HepG2 (cell line): Measurements from ENCODE around the gene CD7. TPM values are rescaled to one million over a fixed set of nuclear protein-coding genes. Genes with fewer than 3 reads are reported as not detected.

Source experiments
- CEBPG ChIP-seq: IDR thresholded peaks from 2 replicates; pipeline ENCODE4 v1.6.1; 2016
- FOXA1 ChIP-seq, 2 experiments: fragments of 450-650 bp in 1 of 2; sonication (generic) in 1 of 2; formaldehyde crosslinking in 1 of 2; IDR thresholded peaks; 2 replicates each; pipeline versions ENCODE4 v1.4.0 to v1.6.1; 2016 to 2020; ENCODE audit warnings: missing genetic modification reagents in 1 of 2
- GATAD1 ChIP-seq: IDR thresholded peaks from 2 replicates; pipeline ENCODE4 v1.6.1; 2016; ENCODE audit warnings: missing genetic modification reagents, missing compliant biosample characterization
- GATAD2A ChIP-seq: IDR thresholded peaks from 2 replicates; pipeline ENCODE4 v1.6.1; 2016
- IKZF4 ChIP-seq: sonication (generic); formaldehyde crosslinking; IDR thresholded peaks from 2 replicates; pipeline ENCODE4 v1.5.1; 2020; ENCODE audit warnings: borderline replicate concordance, mild to moderate bottlenecking, low read depth, missing genetic modification reagents; ENCODE audit errors: not compliant biosample characterization
- TCF7L2 ChIP-seq: IDR thresholded peaks from 2 replicates; pipeline ENCODE4 v1.6.1; 2011; ENCODE audit warnings: mild to moderate bottlenecking, low read depth, low read length, moderate library complexity
- ZNF772 ChIP-seq: sonication (generic); formaldehyde crosslinking; IDR thresholded peaks from 2 replicates; pipeline ENCODE4 v1.5.0; 2020; ENCODE audit warnings: mild to moderate bottlenecking, missing genetic modification reagents
- ZNF878 ChIP-seq: sonication (generic); formaldehyde crosslinking; IDR thresholded peaks from 2 replicates; pipeline ENCODE4 v1.8.1; 2023; ENCODE audit warnings: mild to moderate bottlenecking, missing genetic modification reagents, moderate library complexity
- ZZZ3 ChIP-seq: sonication (generic); formaldehyde crosslinking; IDR thresholded peaks from 2 replicates; pipeline ENCODE4 v1.4.0; 2020; ENCODE audit warnings: missing genetic modification reagents, mild to moderate bottlenecking, borderline replicate concordance
- polyA plus RNA-seq, 8 experiments: library from polyadenylated mRNA; depleted of rRNA in 3 of 8; stranded (reverse) in 7 of 8; unstranded in 1 of 8; fragments of >200 nt; fragmentation: Illumina TruSeq in 4 of 8; extraction: Trizol in 4 of 8; gene quantifications; 2 replicates each; pipeline versions ENCODE4 v1.2.1 to v1.2.3, GENCODE V29; 2011 to 2016; ENCODE audit warnings: low read depth in 4 of 8, missing spikeins in 1 of 8, mixed read lengths in 1 of 8; ENCODE audit not compliant: insufficient read depth in 1 of 8
- total RNA-seq, 5 experiments: library from RNA; depleted of rRNA; stranded (reverse); fragments of >200 nt; fragmentation: Illumina TruSeq; extraction: Trizol; gene quantifications; 2 replicates each; pipeline ENCODE4 v1.2.3, GENCODE V29; 2016; ENCODE audit warnings: low read depth in 1 of 5
- TF ChIP-seq, protein P1 (sequence below): sonication (generic); formaldehyde crosslinking; IDR thresholded peaks from 2 replicates; pipeline ENCODE4 v1.4.0; 2020; ENCODE audit warnings: missing genetic modification reagents, borderline replicate concordance
- TF ChIP-seq, protein P2 (sequence below): sonication (generic); formaldehyde crosslinking; IDR thresholded peaks from 2 replicates; pipeline ENCODE4 v1.4.0; 2020; ENCODE audit warnings: missing genetic modification reagents
- TF ChIP-seq, protein P3 (sequence below): sonication (generic); formaldehyde crosslinking; IDR thresholded peaks from 2 replicates; pipeline ENCODE4 v1.5.0; 2020; ENCODE audit warnings: missing genetic modification reagents, mild to moderate bottlenecking, borderline replicate concordance

Gene CD7
- total and polyA plus RNA-seq, 2 of the 13 experiments (the other 11 are each of a cell fraction or from before 2014, with no cell fraction given) = 67.6 to 76.4 TPM

DNA sequence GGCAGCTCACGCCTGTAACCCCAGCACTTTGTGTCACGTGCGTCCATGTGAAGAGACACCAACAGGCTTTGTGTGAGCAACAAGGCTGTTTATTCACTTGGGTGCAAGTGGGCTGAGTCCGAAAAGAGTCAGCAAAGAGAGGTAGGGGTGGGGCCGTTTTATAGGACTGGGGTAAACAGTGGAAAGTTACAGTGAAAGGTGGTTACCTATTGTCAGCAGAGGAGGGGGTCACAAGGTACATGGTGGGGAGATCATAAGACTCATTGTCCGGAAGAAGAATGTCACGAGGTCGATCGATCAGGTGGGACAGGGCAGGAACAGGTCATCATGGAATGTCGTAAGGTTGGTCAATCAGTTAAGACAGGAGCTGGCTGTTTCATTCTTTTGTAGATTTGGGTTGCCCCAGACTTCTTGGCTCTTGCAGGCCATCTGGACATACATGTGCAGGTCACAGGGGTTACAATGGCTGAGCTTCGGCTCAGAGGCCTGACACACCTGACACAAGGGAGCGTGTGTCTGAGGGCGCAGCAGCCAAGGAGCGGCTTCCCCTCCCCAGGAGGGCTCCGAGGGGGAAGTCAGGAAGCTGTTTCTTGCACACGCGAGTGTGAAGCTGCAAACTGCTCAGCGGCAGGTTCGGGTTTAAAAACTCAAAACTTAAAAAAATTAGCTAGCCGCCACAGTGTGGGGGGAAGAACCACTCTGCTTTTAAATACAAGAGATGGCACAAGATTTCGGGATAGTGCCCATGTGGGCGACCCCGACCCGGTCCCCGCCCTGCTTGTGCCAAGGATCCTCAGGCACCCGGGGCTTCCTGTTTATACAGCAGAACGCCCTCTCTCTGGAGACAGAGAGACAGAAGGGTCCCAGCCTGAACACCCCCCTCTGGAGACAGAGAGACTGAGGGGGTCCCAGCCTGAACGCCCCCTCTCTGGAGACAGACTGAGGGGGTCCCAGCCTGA is 29.2 kb upstream of the CD7 start (continued):
- TF ChIP-seq, protein P1, sequence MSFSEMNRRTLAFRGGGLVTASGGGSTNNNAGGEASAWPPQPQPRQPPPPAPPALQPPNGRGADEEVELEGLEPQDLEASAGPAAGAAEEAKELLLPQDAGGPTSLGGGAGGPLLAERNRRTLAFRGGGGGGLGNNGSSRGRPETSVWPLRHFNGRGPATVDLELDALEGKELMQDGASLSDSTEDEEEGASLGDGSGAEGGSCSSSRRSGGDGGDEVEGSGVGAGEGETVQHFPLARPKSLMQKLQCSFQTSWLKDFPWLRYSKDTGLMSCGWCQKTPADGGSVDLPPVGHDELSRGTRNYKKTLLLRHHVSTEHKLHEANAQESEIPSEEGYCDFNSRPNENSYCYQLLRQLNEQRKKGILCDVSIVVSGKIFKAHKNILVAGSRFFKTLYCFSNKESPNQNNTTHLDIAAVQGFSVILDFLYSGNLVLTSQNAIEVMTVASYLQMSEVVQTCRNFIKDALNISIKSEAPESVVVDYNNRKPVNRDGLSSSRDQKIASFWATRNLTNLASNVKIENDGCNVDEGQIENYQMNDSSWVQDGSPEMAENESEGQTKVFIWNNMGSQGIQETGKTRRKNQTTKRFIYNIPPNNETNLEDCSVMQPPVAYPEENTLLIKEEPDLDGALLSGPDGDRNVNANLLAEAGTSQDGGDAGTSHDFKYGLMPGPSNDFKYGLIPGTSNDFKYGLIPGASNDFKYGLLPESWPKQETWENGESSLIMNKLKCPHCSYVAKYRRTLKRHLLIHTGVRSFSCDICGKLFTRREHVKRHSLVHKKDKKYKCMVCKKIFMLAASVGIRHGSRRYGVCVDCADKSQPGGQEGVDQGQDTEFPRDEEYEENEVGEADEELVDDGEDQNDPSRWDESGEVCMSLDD = peak; percentile 78
- TF ChIP-seq ZNF878 (CRISPR knock-in tag) (peak; percentile 81), FOXA1 (IDR thresholded peaks at IDR 0.05) (peak; percentile 84), FOXA1 (CRISPR knock-in tag; IDR thresholded peaks at IDR 0.05) (peak; percentile 89), ZZZ3 (CRISPR knock-in tag) (peak; percentile 88; the same call in 1 of the 2 replicates), GATAD1 (CRISPR knock-in tag) (peak; percentile 87), IKZF4 (no peak), ZNF772 (CRISPR knock-in tag) (peak; percentile 66; the same call in 1 of the 2 replicates), TCF7L2 (no peak), GATAD2A (peak; percentile 100), CEBPG (CRISPR knock-in tag) (peak; percentile 93)
- TF ChIP-seq, protein P2, sequence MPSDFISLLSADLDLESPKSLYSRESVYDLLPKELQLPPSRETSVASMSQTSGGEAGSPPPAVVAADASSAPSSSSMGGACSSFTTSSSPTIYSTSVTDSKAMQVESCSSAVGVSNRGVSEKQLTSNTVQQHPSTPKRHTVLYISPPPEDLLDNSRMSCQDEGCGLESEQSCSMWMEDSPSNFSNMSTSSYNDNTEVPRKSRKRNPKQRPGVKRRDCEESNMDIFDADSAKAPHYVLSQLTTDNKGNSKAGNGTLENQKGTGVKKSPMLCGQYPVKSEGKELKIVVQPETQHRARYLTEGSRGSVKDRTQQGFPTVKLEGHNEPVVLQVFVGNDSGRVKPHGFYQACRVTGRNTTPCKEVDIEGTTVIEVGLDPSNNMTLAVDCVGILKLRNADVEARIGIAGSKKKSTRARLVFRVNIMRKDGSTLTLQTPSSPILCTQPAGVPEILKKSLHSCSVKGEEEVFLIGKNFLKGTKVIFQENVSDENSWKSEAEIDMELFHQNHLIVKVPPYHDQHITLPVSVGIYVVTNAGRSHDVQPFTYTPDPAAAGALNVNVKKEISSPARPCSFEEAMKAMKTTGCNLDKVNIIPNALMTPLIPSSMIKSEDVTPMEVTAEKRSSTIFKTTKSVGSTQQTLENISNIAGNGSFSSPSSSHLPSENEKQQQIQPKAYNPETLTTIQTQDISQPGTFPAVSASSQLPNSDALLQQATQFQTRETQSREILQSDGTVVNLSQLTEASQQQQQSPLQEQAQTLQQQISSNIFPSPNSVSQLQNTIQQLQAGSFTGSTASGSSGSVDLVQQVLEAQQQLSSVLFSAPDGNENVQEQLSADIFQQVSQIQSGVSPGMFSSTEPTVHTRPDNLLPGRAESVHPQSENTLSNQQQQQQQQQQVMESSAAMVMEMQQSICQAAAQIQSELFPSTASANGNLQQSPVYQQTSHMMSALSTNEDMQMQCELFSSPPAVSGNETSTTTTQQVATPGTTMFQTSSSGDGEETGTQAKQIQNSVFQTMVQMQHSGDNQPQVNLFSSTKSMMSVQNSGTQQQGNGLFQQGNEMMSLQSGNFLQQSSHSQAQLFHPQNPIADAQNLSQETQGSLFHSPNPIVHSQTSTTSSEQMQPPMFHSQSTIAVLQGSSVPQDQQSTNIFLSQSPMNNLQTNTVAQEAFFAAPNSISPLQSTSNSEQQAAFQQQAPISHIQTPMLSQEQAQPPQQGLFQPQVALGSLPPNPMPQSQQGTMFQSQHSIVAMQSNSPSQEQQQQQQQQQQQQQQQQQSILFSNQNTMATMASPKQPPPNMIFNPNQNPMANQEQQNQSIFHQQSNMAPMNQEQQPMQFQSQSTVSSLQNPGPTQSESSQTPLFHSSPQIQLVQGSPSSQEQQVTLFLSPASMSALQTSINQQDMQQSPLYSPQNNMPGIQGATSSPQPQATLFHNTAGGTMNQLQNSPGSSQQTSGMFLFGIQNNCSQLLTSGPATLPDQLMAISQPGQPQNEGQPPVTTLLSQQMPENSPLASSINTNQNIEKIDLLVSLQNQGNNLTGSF (CRISPR knock-in tag) = peak; percentile 98
- TF ChIP-seq, protein P3, sequence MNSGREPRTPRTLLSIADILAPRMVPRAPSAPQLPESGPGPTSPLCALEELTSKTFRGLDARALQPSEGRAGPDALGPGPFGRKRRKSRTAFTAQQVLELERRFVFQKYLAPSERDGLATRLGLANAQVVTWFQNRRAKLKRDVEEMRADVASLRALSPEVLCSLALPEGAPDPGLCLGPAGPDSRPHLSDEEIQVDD (CRISPR knock-in tag) = no peak
